ENCODE measurements around the gene NUDT17. TPM values are rescaled to one million over a fixed set of nuclear protein-coding genes. Genes with fewer than 3 reads are reported as not detected.
"Not testable (repeated sequence)": the region's sequence is repeated elsewhere in the genome, so short reads cannot be mapped to it uniquely, and the experiment has no call there.

NUDT17 gene
- total RNA-seq, 1 donor from 2014 or later = 11.9 TPM

- H3K27me3 Mint-ChIP-seq (ENCODE audit: insufficient read depth, low read depth) = no peaks in the 10 kb centered on the region
- H3K36me3 ChIP-seq = no peaks in the 10 kb centered on the region
- H3K27ac ChIP-seq = no peak overlapping the region
- H3K79me2 ChIP-seq (ENCODE audit: low read depth) = peaks cover 72% of the 10 kb centered on the region
- H3K27ac Mint-ChIP-seq = no peak overlapping the region
- no peak overlapping the region for H3K9ac ChIP-seq
- H3K9me3 Mint-ChIP-seq = no peaks in the 10 kb centered on the region
- peaks cover 27% of the 10 kb centered on the region for H4K20me1 ChIP-seq (ENCODE audit: low read depth)
- no peak overlapping the region for H2AFZ ChIP-seq (replicated peaks)
- no peak overlapping the region for H3K4me3 ChIP-seq
- H3F3A ChIP-seq (ENCODE audit: low read depth) = peaks cover 9% of the 10 kb centered on the region
- H3K27me3 ChIP-seq = no peaks in the 10 kb centered on the region
- TF ChIP-seq EZH2phosphoT487 (IDR thresholded peaks at IDR 0.05) = no peak
- DNase-seq (ENCODE audit: low spot score) = no peak
- H3K36me3 Mint-ChIP-seq = no peaks in the 10 kb centered on the region
- no peak overlapping the region for H3K4me2 ChIP-seq
- H3K4me1 ChIP-seq = peaks cover 25% of the 10 kb centered on the region
- peaks cover 20% of the 10 kb centered on the region for H3K4me1 Mint-ChIP-seq
- no peaks in the 10 kb centered on the region for H3K9me3 ChIP-seq (ENCODE audit: low read depth)
- no peak overlapping the region for H3K4me3 Mint-ChIP-seq
These were observed 38.6 kb upstream of the NUDT17 start for GRCh38 chr1:145806844-145807243.

- not testable (repeated sequence) for H3K4me1 Mint-ChIP-seq; H3K4me2 ChIP-seq; H3K4me1 ChIP-seq; H3K4me3 Mint-ChIP-seq; DNase-seq (ENCODE audit: low spot score); H4K20me1 ChIP-seq (ENCODE audit: low read depth); H3K27me3 ChIP-seq; H3K9me3 ChIP-seq (ENCODE audit: low read depth); H3K4me3 ChIP-seq; H3F3A ChIP-seq (ENCODE audit: low read depth); H3K36me3 Mint-ChIP-seq; H2AFZ ChIP-seq (replicated peaks); H3K9me3 Mint-ChIP-seq; H3K36me3 ChIP-seq; H3K27ac Mint-ChIP-seq; H3K27me3 Mint-ChIP-seq (ENCODE audit: insufficient read depth, low read depth); H3K9ac ChIP-seq; H3K27ac ChIP-seq
- H3K79me2 ChIP-seq (ENCODE audit: low read depth) = peaks cover 24% of the 10 kb centered on the region
These were observed 32.2 kb upstream of the NUDT17 start for GRCh38 chr1:145812977-145813810.

- not testable (repeated sequence) for H3K4me1 Mint-ChIP-seq; H2AFZ ChIP-seq (replicated peaks); H3K36me3 ChIP-seq; H3K36me3 Mint-ChIP-seq; H3K4me3 ChIP-seq; H3K27ac Mint-ChIP-seq; H3K27me3 ChIP-seq; H3K9me3 Mint-ChIP-seq; DNase-seq (ENCODE audit: low spot score); H3K9ac ChIP-seq; H3K4me1 ChIP-seq; H4K20me1 ChIP-seq (ENCODE audit: low read depth); H3K4me2 ChIP-seq; H3K9me3 ChIP-seq (ENCODE audit: low read depth); H3F3A ChIP-seq (ENCODE audit: low read depth); H3K27ac ChIP-seq; H3K27me3 Mint-ChIP-seq (ENCODE audit: insufficient read depth, low read depth); H3K4me3 Mint-ChIP-seq
- peaks cover 34% of the 10 kb centered on the region for H3K79me2 ChIP-seq (ENCODE audit: low read depth)
These were observed 27.3 kb upstream of the NUDT17 start for GRCh38 chr1:145818095-145818494.

GRCh38 chr1:145822779-145823331 lies 22.6 kb upstream of the NUDT17 start:
- H3K36me3 ChIP-seq = peaks cover 18% of the 10 kb centered on the region
- H3K27ac Mint-ChIP-seq; H3K4me3 ChIP-seq; H3K9ac ChIP-seq; H2AFZ ChIP-seq (replicated peaks); H3K4me1 ChIP-seq; DNase-seq (ENCODE audit: low spot score); H3K9me3 Mint-ChIP-seq; H3K27me3 Mint-ChIP-seq (ENCODE audit: insufficient read depth, low read depth); H3K9me3 ChIP-seq (ENCODE audit: low read depth); H3K27me3 ChIP-seq; H4K20me1 ChIP-seq (ENCODE audit: low read depth); H3K27ac ChIP-seq; H3K4me3 Mint-ChIP-seq: not testable (repeated sequence)
- peaks cover 14% of the 10 kb centered on the region for H3K36me3 Mint-ChIP-seq
- H3F3A ChIP-seq (ENCODE audit: low read depth) = peaks cover 13% of the 10 kb centered on the region
- H3K4me2 ChIP-seq = peak overlapping the region; percentile 47
- peaks cover 44% of the 10 kb centered on the region for H3K79me2 ChIP-seq (ENCODE audit: low read depth)
- H3K4me1 Mint-ChIP-seq = peaks cover 15% of the 10 kb centered on the region

GRCh38 chr1:145823565-145824498 lies 21.6 kb upstream of the NUDT17 start, which contains the start of the genes POLR3C and RNF115:
Gene POLR3C (plus strand): TSS chr1:145824200. CDS start chr1:145825777, 1,577 bp downstream.
Gene RNF115 (minus strand): TSS chr1:145824095. CDS start chr1:145823873, 222 bp downstream.
- peak within 1 kb of the TSS; percentile 68 for H2AFZ ChIP-seq (replicated peaks)
- peaks cover 15% of the 10 kb centered on the region for H3K4me1 Mint-ChIP-seq
- peak within 1 kb of the TSS; percentile 98 for H3K4me3 Mint-ChIP-seq

More at GRCh38 chr1:145823565-145824498, 21.6 kb upstream of the NUDT17 start, which contains the start of the genes POLR3C and RNF115:
- Histone ChIP-seq H3K4me3 (peak within 1 kb of the TSS; percentile 68), H3K27me3 (no peaks in the 10 kb centered on the region), H3K9ac (peak within 1 kb of the TSS; percentile 80), H3K4me1 (peaks cover 9% of the 10 kb centered on the region), H4K20me1 (ENCODE audit: low read depth) (no peaks in the 10 kb centered on the region), H3K36me3 (peaks cover 18% of the 10 kb centered on the region), H3K4me2 (peak within 1 kb of the TSS; percentile 87), H3K27ac (peak within 1 kb of the TSS; percentile 83), H3K79me2 (ENCODE audit: low read depth) (peaks cover 41% of the 10 kb centered on the region), H3K9me3 (ENCODE audit: low read depth) (no peaks in the 10 kb centered on the region), H3F3A (ENCODE audit: low read depth) (peaks cover 13% of the 10 kb centered on the region)
- no peaks in the 10 kb centered on the region for H3K9me3 Mint-ChIP-seq
- peaks cover 21% of the 10 kb centered on the region for H3K36me3 Mint-ChIP-seq
- TF ChIP-seq CTCF (IDR thresholded peaks at IDR 0.05) (no peak), EZH2phosphoT487 (IDR thresholded peaks at IDR 0.05) (no peak), EZH2 (IDR thresholded peaks at IDR 0.05) (no peak)
- DNase-seq (ENCODE audit: low spot score) = peak; percentile 97
- peak within 1 kb of the TSS; percentile 98 for H3K27ac Mint-ChIP-seq
- peaks cover 2% of the 10 kb centered on the region for H3K27me3 Mint-ChIP-seq (ENCODE audit: insufficient read depth, low read depth)
